ENCODE results near the gene MAP6.
A peak's percentile ranks its signal among the peaks of the same experiment; 100 is the strongest.

MAP6 gene

DNA sequence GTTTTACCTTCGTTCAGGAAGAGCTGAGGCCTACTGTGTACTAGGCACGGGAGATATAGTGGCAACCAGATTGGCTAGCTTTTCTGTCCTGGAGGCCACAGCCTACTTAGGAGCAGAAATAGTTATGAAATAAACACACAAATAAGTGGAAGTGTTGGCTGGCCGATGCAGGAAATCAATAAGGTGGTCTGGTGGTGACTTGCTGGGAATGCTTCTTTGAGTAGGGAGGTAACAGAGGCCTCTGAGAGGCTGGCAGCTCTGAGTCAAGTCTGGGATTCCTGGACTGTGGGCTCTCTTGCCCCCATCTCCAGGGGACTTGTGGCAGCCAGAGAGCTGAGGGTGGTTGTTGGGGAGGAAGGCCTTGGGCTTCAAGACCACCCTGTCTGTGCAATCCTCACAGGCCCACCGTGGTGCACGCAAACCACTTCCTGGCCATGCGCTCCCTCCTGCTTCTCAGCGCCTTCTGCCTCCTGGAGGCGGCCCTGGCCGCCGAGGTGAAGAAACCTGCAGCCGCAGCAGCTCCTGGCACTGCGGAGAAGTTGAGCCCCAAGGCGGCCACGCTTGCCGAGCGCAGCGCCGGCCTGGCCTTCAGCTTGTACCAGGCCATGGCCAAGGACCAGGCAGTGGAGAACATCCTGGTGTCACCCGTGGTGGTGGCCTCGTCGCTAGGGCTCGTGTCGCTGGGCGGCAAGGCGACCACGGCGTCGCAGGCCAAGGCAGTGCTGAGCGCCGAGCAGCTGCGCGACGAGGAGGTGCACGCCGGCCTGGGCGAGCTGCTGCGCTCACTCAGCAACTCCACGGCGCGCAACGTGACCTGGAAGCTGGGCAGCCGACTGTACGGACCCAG lies 102.7 kb downstream of the MAP6 start:
- no peak for DNase-seq

DNA sequence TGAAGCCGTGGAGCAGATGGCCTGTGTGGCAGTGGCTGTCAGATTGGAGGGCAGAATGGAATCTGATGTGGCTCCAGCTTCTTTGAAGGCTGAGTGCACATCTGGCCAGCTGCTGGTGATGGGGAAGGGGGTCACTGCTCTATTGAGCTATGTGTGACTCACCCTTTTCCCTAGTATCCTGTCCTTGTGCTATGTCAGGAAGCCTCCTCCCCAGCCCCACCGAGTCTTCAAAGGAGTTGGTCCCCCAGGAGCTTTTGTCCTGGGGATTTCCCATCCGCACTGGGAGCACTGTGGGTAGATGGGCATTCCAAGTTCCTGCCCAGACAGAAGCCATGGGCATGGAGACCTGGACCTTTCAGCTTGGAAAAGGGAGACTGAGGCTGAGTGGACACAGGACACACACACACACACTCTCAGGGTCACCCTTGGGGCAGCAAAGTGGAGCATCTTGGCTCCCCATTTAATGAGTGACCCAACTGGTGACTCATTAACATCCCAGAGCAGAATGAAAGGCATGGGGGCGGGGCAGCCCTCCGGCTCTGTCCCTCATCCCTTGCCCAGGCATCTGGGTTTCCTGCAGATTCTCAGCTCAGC lies 103.5 kb downstream of the MAP6 start:
- peak; percentile 42 for DNase-seq

DNA sequence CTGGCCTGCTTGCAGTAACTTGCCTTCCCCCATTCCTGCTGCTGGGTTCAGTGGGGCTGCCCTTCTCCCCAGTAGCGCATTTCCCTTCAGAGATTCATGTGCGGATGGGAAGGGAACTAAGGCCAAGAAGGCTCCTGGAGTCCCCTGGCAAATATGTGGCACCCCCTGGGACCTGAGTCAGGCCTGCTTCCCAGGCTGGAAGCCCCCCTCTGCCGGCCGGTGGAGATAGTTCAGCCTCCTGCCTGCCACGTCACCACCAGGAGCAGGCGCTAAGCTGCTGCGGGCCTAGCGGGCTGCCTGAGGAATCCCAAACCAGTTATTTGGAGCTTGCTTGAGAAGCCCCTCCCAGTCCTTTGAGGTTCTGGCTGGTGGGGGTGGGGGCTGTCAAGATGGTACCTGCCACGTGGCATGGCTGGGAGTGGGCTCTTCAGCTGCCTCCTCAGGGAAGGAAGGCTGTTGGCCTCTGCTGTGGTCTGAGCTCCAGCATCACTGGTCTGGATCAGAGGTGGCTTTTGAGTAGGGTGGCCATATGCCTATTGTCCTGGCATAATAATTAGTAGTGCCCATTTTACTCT lies 104.8 kb downstream of the MAP6 start:
- DNase-seq, result peak; percentile 89

DNA sequence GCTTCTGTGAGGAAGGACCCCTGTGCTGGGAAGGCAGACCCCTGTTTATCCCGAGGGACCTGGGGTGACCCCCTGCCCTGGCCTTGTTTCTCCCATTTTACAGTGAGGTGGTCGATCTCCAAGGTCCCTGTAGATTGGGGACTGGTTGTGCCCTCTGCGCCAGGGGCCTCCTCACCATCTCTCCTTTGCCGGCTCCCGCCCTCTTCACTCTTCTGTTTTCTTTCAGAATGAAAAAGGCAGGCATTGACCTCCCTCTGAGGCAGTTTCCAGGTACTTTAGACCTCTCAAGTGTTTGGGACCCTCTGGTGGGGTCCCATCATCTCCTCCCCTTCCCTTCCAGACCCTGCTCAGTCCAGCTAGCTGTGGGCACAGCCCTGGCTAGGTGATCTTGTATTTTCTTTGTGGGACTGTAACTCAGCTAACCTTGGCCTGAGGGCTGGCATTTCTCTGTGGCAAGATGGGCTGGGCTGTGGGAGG lies 105.3 kb downstream of the MAP6 start:
- no peak for DNase-seq

DNA sequence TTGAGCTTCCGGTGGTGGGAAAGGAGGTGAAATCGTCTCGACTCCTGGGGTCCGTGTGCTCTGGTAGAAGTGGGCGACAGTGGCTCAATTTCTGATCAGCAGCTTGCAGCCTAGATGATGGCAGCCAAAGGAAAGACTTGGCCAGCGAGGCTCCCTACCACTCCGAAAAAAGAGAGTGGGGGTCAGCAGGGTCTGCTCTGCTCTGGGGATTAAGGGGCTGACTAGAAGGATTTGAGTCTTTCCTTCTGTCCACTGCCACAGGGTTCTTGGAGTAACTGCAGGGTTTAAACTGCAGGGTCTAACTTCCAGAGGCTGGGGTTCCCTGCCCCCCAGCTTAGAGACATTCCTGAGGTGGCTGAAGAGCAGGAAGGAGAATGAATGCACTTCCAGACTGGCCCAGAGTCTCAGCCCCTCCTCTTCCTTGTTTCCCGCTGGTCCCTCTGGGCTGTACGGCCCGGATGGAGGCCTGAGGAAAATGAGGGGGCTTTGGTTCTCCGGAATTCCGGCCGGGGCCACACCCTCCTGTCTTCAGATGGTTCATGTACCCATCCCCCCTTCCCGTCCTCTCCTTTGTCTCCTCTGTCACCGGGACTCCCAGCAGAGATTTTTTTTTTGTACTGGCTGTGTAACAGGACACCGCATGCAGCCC lies 105.9 kb downstream of the MAP6 start:
- peak; percentile 84 for DNase-seq

DNA sequence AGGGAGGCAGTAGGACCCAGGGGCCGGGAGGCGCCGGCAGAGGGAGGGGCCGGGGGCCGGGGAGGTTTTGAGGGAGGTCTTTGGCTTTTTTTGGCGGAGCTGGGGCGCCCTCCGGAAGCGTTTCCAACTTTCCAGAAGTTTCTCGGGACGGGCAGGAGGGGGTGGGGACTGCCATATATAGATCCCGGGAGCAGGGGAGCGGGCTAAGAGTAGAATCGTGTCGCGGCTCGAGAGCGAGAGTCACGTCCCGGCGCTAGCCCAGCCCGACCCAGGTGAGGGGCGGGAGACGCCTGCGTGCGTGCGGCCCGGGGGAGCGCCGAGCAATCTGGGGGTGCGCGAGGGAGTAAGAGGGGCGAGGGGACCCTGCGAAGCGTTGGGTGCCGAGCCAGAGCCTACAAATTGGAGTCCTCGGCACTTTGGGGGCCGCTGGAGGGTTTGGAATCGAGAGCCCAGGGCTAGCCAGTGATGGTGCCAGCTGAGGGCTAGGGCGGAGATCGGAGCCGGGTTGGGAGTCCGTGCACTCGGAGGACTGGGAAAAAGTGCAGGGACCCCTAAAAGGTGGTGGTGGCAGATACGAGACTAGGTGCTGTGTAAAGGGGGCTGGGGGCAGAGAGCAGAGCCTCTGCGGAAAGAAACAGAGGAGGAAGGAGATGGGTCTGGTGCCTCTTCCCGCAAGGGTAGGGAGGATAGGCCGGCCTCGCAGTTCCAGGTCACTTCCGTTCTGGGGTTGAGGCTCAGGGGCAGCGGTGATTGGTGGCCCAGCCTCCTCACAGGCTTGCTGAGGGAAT lies 106.6 kb downstream of the MAP6 start, which contains the start of gene SERPINH1:
TSS of gene SERPINH1 (plus strand) at position 206 of the 788 bp plus-strand sequence. CDS start 4,097 bp downstream, outside the sequence.
- peak; percentile 95 for DNase-seq

DNA sequence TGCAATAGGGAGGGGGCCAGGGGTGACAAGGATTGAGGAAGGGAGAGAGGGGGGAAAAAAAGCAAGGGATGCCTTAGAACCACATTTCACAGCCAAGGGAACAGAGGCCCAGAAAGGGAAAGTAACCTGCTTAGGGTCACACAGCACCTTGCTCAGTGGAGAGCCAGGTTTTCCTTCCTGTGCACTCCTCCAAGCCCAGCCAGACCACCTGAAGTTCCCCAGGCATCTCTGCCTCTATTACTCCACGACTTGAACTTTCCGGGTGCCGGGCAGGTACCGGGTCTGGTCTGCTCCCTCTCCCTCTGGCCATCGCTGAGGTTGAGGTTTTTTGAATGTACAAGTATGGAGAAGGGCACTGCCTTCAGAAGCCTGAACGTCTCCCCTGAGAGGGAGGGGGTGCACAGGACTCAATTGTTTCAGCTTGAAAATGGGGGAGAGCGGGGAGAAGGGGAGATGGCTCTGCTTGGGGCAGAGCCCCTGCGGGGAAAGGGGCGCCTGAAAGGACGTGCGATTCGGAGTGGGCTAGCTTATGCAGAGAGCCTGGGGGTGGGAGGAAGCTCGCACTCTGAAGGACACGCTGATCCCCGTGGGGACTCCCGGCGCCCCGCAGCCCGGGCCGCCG lies 107.3 kb downstream of the MAP6 start:
- DNase-seq, result no peak

DNA sequence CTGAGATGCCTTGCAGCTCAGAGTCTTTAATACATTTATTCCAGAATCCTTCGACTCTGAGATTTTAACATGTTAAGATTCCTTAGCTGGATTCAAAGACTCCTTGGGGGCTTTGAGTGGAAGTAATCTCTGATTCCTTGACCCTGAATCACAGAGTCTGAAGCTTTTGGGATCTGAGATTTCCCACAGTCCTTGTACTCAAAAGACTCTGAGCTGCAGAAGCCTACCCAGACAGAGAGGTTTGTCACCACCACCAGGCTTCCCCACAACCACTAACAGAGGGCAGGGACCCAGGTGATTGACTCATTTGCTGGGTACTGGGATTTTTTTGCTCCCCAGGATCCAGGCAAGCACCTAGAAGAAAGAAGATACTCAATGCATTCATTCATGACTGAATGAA lies 108.2 kb downstream of the MAP6 start:
- no peak for DNase-seq

DNA sequence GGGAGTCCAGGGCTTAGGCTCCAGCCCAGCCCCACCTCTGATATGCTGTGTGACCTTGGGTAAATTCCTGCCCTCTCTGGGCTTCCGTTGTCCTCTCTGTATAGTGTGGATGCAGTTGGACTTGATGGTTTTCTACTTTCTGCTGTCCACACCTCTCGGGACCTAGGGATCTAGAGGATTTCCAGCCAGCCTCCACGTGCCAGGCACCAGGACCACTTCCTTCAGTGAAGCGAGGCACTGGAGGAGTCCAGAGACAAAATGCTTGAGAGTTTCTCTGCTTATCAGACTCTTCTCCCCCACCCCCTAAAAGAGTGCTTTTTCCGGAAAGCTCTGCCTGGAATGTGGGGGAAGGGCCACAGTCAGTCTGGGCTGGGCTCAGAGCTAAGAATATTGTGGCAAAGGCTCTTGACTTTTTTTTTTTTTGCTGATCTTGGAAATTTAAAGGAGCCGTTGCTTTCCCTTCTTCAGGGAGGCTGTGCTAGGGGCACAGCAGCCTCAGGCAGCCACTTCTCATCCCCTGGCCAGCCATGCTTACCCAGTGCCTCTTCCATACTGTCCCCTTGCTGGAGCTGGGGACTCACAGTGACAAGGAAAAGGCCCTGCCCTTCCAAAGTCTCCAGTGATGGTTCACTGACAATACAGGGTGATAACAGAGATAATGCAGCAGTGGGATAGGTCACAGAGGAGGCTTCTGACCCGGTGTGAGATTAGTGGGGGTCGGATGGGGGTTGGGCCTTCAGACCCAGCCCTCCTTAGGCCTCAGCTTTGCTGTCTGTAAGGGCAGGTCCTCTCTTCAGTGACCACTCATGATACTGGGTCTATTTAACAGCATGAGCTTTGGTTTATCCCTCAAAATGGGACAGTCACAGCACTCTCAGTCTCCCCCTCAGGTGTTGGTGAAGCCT lies 109.6 kb downstream of the MAP6 start:
- DNase-seq, result peak; percentile 86

DNA sequence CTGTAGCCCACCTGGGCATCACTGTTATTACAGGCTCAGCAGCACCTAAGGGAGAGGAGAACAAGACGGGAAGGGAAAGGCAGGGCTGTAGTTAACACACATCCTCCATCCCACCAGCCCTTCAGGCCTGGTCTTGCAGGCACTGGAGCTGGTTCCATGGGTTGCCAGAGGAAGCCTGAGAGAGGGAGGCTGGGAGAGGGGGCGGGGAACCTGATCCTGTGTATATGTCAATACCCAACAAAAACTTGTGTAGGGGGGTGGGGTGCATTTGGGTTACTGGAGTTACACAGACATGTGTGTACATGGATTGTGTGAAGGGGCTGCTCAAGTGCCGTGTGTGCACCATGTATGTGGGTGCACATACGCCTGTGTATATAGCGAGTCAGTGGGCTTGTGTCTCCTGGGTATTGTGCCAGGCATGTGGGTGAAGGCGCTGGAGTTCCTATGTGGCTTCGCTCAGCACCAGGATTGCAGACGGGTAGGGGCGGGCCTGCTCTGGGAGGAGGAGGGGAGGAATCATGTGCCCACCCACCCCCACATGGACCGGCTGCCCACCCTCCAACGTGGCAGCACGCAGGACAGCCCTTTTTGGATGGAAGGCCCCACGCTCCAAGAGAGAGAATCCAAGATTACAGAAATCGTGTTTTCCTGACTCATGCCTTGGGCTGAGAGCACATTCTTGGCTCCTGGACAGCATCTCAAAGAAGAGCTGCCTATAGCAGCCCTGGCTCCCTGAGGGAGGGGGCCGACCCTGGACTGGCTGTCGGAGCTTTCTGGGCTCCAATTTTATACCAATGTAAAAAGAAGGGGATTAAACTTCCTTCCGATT lies 111.0 kb downstream of the MAP6 start:
- peak; percentile 91 for DNase-seq

DNA sequence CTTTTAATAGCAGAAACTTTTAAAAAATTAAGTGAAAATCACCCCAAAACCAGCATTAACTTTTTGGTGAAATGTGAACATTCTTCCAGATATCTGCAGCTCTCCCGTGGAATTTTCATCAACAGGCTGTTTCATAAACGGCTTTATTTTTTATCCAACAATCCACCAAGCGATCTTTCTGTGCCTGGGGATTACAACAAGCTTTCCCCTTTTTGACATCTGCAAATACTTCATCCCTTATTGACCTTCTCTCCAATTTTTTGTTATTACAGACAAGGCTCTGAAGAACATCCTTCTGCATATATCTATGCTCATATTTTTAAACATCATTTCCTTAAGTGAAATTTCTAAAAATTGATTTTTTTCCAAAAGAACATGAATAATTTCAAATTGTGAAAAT lies 112.6 kb downstream of the MAP6 start:
- no peak for DNase-seq

DNA sequence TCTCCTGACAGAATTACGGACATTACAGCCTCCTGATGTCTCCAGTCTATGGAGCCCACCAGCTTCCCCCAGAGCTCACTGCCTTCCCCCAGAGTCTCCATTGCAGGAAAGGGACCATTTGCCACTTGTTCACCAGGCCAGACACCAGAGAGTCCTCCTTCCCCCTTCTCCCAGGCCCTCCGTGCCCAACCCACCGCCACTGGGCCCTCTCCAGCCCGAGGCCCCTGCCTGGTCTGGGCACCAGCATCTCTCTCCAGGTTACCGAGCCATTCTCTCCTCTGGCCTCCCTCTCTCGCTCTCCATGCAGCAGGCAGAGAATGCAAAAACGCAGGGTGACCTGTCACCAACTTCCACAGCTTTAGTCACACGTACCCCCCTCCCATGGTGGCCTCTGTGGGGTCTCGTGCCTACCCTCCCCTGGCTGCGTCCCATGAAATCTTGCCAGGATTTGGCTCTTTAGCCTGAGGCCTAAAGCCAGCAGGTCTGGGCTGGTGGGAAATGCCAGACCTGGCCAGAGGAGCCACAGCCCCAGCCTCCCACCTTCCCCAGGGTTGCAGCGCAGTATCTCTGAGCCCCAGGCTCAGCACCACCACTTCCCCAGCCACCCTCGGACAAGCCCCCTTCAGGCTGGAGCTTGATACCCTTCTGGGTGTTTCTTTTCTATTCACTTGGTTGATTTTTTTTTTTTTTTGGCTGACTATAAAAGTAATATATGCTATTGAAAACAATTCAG lies 113.6 kb downstream of the MAP6 start:
- DNase-seq, result no peak

DNA sequence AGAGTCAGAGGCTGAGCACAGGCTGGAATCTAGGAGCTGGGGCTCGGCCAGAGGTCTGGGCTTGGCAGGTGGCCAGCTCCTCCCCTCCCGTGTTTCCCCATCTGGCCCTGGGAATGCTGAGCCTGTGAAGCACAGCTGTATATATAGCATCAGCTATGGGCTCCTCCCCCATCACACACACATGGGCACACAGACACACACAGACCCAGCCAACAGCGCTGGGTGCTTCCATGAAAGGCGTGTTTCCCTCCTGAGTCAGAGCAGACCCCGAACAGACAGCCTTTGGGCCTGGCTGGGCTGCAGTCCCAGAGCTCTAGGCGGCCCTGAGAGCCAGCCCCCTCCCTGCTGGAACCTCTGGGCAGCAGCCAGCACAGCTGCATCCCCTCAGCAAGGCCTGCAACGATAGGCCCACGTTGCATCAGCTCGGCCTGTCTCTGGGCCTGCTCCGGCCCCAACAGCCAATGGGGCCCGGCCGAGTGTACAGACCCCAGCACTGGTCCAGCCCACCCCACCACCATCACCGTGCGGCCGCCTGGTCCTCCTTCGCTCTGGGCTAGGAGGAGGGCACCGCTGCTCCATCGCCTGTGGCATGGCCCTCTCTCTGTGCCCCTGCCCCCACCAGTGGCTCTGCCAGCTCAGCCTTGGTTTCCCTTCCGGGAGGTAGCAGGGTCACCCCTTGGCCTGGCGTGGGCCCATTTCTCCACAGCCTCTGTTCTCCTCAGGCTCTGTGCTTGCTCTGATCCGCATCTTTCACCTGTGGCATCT lies 114.4 kb downstream of the MAP6 start:
- peak; percentile 99 for DNase-seq

DNA sequence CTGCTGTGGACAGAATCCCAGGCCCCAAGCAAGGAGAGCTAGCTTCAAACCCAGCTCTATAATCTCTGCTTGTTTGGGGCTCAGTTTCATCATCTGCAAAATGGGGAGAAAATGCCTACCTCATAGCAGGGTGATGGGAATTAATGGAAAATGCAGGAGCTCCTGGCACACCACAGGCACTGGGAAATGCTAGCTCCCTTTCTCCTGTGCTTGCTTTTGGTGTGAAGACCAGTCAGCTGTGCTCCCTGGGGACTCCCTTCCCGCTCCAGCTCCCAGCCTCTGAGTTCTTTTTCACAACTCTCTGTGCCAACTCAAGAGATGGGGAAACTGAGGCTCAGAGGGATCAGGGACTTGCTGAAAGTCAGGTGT lies 115.0 kb downstream of the MAP6 start:
- DNase-seq, result no peak

DNA sequence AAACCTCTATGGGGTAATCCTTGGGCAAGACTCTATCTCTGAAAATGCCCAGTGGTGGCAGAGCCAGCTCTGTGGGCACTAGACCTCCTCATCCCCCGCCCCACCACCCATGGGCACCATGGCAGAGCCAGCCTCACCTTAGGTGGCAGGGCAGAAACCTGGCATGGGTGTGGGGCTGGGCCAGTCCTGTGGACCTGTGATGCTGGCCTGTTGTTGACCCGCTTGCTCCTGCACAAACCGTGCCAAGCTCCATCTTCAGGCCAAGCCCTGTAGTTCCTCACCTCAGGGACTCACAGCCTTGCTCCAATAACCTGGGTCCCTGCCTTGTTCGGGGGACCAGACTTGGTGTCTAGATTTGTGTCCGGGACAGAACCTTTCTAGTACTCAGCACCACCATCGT lies 115.7 kb downstream of the MAP6 start:
- DNase-seq, result no peak

DNA sequence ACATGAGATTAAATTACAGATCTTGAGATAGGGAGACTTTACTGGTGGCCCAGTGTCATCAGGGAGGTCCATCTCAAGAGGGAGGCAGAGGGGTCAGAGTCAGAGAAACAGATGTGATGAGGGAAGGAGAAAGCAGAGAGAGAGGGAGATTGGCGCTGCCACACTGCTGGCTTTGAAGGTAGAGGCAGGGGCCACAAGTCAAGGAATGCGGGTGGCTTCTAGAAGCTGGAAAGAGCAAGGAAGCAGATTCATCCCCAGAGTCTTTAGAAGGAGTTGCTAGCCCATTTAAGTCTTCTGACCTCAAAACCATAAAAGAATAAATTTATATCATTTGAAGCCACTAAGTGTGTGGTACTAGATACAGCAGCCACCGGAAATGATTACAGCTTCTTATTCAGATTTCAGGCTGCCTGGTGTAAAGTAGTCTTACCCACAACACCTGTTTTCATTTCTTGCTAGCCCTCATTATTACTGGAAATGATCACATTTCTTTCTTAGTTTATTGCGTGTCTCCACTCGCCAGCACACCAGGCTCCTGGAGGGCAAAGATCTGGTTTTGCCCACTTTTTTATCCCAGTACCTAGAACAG lies 119.4 kb downstream of the MAP6 start:
- DNase-seq, result no peak

DNA sequence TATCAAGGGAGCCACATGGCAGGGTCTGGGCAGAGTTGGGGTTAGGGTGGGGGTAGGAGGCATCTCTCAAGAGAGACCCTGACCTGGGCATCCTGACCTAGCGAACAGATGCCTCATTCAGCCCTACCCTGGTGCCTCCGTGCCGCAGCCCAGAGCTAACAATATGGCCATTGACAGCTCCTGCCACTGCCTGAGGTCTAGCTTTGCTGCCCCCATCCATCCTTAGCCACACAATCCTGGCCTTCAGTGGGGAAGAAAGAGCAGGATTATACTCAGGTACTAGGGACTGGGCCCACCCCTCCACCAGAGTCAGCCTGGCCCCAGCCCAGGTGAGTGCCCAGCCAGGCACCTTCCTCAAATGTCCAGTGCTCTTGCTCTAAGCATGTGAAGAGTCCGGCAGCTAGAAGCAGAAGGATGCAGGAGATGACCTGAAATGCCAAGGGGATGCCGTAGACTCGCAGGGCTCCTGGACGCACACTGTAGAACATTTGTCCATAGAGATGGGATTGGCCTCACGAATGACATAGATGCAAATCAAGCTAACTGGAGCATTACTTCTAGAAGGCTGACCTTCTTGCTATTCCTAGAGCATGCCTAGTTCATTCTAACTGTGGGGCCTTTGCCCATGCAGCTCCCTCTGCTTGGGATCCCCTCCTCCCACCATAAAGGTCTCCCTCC lies 120.1 kb downstream of the MAP6 start:
- DNase-seq, result peak; percentile 62

All from left hindlimb (tissue), 1 donor.